HEK293 (cell line): Measurements from ENCODE around the gene CTBP1.

Experiments
- ZBTB8A ChIP-seq: fragments of 450-650 bp; formaldehyde crosslinking; IDR thresholded peaks from 2 replicates; pipeline ENCODE4 v1.5.1; 2016; ENCODE audit warnings: missing biosample characterization, missing genetic modification characterization
- ZNF112 ChIP-seq: fragments of 450-650 bp; formaldehyde crosslinking; IDR thresholded peaks from 2 replicates; pipeline ENCODE4 v1.5.0; 2017; ENCODE audit warnings: missing biosample characterization, missing genetic modification characterization
- ZNF140 ChIP-seq: fragments of 450-650 bp; formaldehyde crosslinking; IDR thresholded peaks from 2 replicates; pipeline ENCODE4 v1.5.1; 2016; ENCODE audit warnings: missing biosample characterization, missing genetic modification characterization
- ZNF274 ChIP-seq, 2 experiments: fragments of 200-500 bp in 1 of 2; fragments of 450-650 bp in 1 of 2; sonication (Bioruptor generic) in 1 of 2; formaldehyde crosslinking in 1 of 2; IDR thresholded peaks; 2 replicates each; pipeline versions ENCODE4 v1.5.1 to v1.6.1; 2014 to 2016; ENCODE audit warnings: borderline replicate concordance in 1 of 2, inconsistent platforms in 1 of 2, low read length in 1 of 2, missing biosample characterization in 1 of 2, missing genetic modification characterization in 1 of 2
- ZNF311 ChIP-seq: fragments of 450-650 bp; formaldehyde crosslinking; IDR thresholded peaks from 2 replicates; pipeline ENCODE4 v1.5.1; 2017; ENCODE audit warnings: missing biosample characterization, missing genetic modification characterization, borderline replicate concordance
- ZNF324 ChIP-seq: fragments of 450-650 bp; formaldehyde crosslinking; IDR thresholded peaks from 2 replicates; pipeline ENCODE4 v1.5.1; 2016; ENCODE audit warnings: missing biosample characterization, missing genetic modification characterization
- ZNF530 ChIP-seq: fragments of 450-650 bp; formaldehyde crosslinking; IDR thresholded peaks from 2 replicates; pipeline ENCODE4 v1.5.1; 2016; ENCODE audit warnings: low read depth, missing biosample characterization, missing genetic modification characterization
- ZNF624 ChIP-seq: fragments of 450-650 bp; formaldehyde crosslinking; IDR thresholded peaks from 2 replicates; pipeline ENCODE4 v1.5.1; 2017; ENCODE audit warnings: missing biosample characterization, missing genetic modification characterization
- ZNF670 ChIP-seq: fragments of 450-650 bp; formaldehyde crosslinking; IDR thresholded peaks from 2 replicates; pipeline ENCODE4 v1.5.1; 2016; ENCODE audit warnings: missing biosample characterization, missing genetic modification characterization, low read depth
- TF ChIP-seq, protein P1 (sequence below): fragments of 450-650 bp; formaldehyde crosslinking; IDR thresholded peaks from 2 replicates; pipeline ENCODE4 v1.5.1; 2016; ENCODE audit warnings: missing biosample characterization, missing genetic modification characterization
- TF ChIP-seq, protein P2 (sequence below): fragments of 450-650 bp; formaldehyde crosslinking; conservative IDR thresholded peaks from 2 replicates; pipeline ENCODE4 v1.5.1; 2016; ENCODE audit warnings: low read depth, missing biosample characterization, missing genetic modification characterization
- TF ChIP-seq, protein P3 (sequence below): fragments of 450-650 bp; formaldehyde crosslinking; IDR thresholded peaks from 2 replicates; pipeline ENCODE4 v1.5.1; 2016; ENCODE audit warnings: missing biosample characterization, missing genetic modification characterization
- TF ChIP-seq, protein P4 (sequence below): fragments of 450-650 bp; formaldehyde crosslinking; IDR thresholded peaks from 2 replicates; pipeline ENCODE4 v1.5.1; 2016; ENCODE audit warnings: missing biosample characterization, missing genetic modification characterization, low read depth

DNA sequence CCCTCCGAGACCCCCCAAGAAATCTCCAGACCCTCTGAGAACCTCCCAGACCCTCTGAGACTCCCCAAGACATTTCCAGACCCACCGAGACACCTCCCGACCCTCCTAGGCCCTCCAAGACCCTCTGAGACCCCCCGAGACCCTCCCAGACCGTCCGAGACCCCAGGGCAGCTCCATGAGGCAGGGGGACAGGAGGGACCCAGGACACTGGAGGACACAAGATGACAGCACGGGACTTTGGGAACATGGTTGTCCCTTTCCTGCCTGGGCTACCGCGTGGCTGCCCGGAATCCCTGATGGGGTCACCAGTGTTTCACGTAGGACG, 10.3 kb downstream of the CTBP1 start:
- TF ChIP-seq, protein P1, sequence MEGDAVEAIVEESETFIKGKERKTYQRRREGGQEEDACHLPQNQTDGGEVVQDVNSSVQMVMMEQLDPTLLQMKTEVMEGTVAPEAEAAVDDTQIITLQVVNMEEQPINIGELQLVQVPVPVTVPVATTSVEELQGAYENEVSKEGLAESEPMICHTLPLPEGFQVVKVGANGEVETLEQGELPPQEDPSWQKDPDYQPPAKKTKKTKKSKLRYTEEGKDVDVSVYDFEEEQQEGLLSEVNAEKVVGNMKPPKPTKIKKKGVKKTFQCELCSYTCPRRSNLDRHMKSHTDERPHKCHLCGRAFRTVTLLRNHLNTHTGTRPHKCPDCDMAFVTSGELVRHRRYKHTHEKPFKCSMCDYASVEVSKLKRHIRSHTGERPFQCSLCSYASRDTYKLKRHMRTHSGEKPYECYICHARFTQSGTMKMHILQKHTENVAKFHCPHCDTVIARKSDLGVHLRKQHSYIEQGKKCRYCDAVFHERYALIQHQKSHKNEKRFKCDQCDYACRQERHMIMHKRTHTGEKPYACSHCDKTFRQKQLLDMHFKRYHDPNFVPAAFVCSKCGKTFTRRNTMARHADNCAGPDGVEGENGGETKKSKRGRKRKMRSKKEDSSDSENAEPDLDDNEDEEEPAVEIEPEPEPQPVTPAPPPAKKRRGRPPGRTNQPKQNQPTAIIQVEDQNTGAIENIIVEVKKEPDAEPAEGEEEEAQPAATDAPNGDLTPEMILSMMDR (tag by site-specific recombination), result no peak
- TF ChIP-seq ZNF624 (tag by site-specific recombination), result no peak
- TF ChIP-seq ZNF274 (IDR thresholded peaks at IDR 0.05; ENCODE audit: low read length), result no peak
- no peak for TF ChIP-seq ZNF274 (tag by site-specific recombination; IDR thresholded peaks at IDR 0.05; ENCODE audit: borderline replicate concordance)
- TF ChIP-seq ZNF112 (tag by site-specific recombination), result no peak
- TF ChIP-seq, protein P2, sequence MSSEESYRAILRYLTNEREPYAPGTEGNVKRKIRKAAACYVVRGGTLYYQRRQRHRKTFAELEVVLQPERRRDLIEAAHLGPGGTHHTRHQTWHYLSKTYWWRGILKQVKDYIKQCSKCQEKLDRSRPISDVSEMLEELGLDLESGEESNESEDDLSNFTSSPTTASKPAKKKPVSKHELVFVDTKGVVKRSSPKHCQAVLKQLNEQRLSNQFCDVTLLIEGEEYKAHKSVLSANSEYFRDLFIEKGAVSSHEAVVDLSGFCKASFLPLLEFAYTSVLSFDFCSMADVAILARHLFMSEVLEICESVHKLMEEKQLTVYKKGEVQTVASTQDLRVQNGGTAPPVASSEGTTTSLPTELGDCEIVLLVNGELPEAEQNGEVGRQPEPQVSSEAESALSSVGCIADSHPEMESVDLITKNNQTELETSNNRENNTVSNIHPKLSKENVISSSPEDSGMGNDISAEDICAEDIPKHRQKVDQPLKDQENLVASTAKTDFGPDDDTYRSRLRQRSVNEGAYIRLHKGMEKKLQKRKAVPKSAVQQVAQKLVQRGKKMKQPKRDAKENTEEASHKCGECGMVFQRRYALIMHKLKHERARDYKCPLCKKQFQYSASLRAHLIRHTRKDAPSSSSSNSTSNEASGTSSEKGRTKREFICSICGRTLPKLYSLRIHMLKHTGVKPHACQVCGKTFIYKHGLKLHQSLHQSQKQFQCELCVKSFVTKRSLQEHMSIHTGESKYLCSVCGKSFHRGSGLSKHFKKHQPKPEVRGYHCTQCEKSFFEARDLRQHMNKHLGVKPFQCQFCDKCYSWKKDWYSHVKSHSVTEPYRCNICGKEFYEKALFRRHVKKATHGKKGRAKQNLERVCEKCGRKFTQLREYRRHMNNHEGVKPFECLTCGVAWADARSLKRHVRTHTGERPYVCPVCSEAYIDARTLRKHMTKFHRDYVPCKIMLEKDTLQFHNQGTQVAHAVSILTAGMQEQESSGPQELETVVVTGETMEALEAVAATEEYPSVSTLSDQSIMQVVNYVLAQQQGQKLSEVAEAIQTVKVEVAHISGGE (tag by site-specific recombination), result no peak
- TF ChIP-seq ZNF530 (tag by site-specific recombination), result no peak
- TF ChIP-seq ZNF324 (tag by site-specific recombination), result no peak
- TF ChIP-seq ZNF140, result no peak
- TF ChIP-seq, protein P3, sequence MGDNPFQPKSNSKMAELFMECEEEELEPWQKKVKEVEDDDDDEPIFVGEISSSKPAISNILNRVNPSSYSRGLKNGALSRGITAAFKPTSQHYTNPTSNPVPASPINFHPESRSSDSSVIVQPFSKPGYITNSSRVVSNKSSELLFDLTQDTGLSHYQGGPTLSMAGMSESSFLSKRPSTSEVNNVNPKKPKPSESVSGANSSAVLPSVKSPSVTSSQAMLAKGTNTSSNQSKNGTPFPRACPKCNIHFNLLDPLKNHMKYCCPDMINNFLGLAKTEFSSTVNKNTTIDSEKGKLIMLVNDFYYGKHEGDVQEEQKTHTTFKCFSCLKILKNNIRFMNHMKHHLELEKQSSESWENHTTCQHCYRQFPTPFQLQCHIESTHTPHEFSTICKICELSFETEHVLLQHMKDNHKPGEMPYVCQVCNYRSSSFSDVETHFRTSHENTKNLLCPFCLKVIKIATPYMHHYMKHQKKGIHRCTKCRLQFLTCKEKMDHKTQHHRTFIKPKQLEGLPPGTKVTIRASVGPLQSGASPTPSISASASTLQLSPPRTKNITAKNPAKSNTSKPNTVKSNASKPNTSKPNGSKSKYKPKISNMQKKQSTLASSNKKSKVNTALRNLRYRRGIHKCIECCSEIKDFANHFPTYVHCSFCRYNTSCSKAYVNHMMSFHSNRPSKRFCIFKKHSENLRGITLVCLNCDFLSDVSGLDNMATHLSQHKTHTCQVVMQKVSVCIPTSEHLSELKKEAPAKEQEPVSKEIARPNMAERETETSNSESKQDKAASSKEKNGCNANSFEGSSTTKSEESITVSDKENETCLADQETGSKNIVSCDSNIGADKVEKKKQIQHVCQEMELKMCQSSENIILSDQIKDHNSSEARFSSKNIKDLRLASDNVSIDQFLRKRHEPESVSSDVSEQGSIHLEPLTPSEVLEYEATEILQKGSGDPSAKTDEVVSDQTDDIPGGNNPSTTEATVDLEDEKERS (tag by site-specific recombination), result no peak
- TF ChIP-seq, protein P4, sequence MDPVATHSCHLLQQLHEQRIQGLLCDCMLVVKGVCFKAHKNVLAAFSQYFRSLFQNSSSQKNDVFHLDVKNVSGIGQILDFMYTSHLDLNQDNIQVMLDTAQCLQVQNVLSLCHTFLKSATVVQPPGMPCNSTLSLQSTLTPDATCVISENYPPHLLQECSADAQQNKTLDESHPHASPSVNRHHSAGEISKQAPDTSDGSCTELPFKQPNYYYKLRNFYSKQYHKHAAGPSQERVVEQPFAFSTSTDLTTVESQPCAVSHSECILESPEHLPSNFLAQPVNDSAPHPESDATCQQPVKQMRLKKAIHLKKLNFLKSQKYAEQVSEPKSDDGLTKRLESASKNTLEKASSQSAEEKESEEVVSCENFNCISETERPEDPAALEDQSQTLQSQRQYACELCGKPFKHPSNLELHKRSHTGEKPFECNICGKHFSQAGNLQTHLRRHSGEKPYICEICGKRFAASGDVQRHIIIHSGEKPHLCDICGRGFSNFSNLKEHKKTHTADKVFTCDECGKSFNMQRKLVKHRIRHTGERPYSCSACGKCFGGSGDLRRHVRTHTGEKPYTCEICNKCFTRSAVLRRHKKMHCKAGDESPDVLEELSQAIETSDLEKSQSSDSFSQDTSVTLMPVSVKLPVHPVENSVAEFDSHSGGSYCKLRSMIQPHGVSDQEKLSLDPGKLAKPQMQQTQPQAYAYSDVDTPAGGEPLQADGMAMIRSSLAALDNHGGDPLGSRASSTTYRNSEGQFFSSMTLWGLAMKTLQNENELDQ (tag by site-specific recombination), result no peak
- no peak for TF ChIP-seq ZNF670 (tag by site-specific recombination)
- no peak for TF ChIP-seq ZNF311 (tag by site-specific recombination)
- TF ChIP-seq ZBTB8A (tag by site-specific recombination), result no peak
